Panc1 (cell line): ENCODE data around the gene MPPED1. TPM values are rescaled to one million over a fixed set of nuclear protein-coding genes. Genes with fewer than 3 reads are reported as not detected.

Experiments used
- ATAC-seq: fragments of 200-7000 bp; cut with Tn5 transposase; 2 replicates; pipeline ENCODE4 v1.9.1; 2020; ENCODE audit warnings: mild to moderate bottlenecking, moderate library complexity
- BruUV-seq: library from RNA; stranded (reverse); fragments of 400-500 nt; replicated peaks from 2 replicates; lab custom pipeline; 2021; lab: Mats Ljungman, UMichigan
- CTCF ChIA-PET: fragments of 300-600 bp; sonication (Branson Sonifier 250); formaldehyde crosslinking; loops from one replicate; lab custom pipeline; 2022; ENCODE audit warnings: antibody characterized with exemption; lab: Charles Lee
- POLR2A ChIA-PET: fragments of 300-600 bp; sonication (Branson Sonifier 250); formaldehyde crosslinking; loops from one replicate; lab custom pipeline; 2022; ENCODE audit warnings: antibody characterized with exemption; lab: Charles Lee
- DNase-seq: peaks from one replicate; pipeline ENCODE4 v3.0.0-alpha.2; 2010; ENCODE audit warnings: low read depth, low spot score
- H3K27ac ChIP-seq: 2 replicates; pipeline ENCODE4 v1.5.1; 2011; ENCODE audit warnings: mild to moderate bottlenecking, low read length, inconsistent platforms
- H3K27me3 ChIP-seq: fragments of 200-500 bp; sonication (Bioruptor generic); 2 replicates; pipeline ENCODE4 v1.6.0; 2014; ENCODE audit warnings: low read length, inconsistent platforms; ENCODE audit not compliant: control insufficient read depth, insufficient read depth
- H3K36me3 ChIP-seq: fragments of 200-500 bp; sonication (Bioruptor generic); 2 replicates; pipeline ENCODE4 v1.5.1; 2014; ENCODE audit warnings: inconsistent platforms, mild to moderate bottlenecking, low read length, moderate library complexity; ENCODE audit not compliant: control insufficient read depth, insufficient read depth
- H3K4me1 ChIP-seq: 2 replicates; pipeline ENCODE4 v1.5.1; 2011; ENCODE audit warnings: inconsistent platforms, mild to moderate bottlenecking, low read length, moderate library complexity; ENCODE audit not compliant: control insufficient read depth, insufficient read depth
- H3K4me3 ChIP-seq, 2 experiments: 2 replicates each; pipeline ENCODE4 v1.5.1; 2011 to 2012; ENCODE audit warnings: low read depth in 2 of 2, low read length in 2 of 2, mild to moderate bottlenecking in 2 of 2, inconsistent platforms in 1 of 2, moderate library complexity in 1 of 2
- H3K9me3 ChIP-seq: fragments of 200-500 bp; sonication (Bioruptor generic); 2 replicates; pipeline ENCODE4 v1.5.1; 2014; ENCODE audit warnings: low read depth, mild to moderate bottlenecking, inconsistent platforms, low read length, moderate library complexity; ENCODE audit not compliant: control insufficient read depth, insufficient read depth
- POLR2AphosphoS5 ChIP-seq: IDR thresholded peaks from 2 replicates; pipeline ENCODE4 v1.6.1; 2012; ENCODE audit warnings: mild to moderate bottlenecking, low read depth, low read length, moderate library complexity
- SIN3A ChIP-seq: IDR thresholded peaks from 2 replicates; pipeline ENCODE4 v1.6.1; 2012; ENCODE audit warnings: low read depth, mild to moderate bottlenecking, low read length, moderate library complexity, borderline replicate concordance; ENCODE audit not compliant: insufficient read depth
- TCF7L2 ChIP-seq: IDR thresholded peaks from 2 replicates; pipeline ENCODE4 v1.6.1; 2011; ENCODE audit warnings: mild to moderate bottlenecking, low read depth, low read length, inconsistent platforms
- in situ Hi-C: cut with HindIII; loops from 2 replicates; pipeline ENCODE4 v1.10.0; 2016; ENCODE audit warnings: low sequenced_read_pairs, low pct_unique_long_range_greater_than_20kb
- intact Hi-C: fragments of 100-400 bp; cut with micrococcal nuclease; formaldehyde crosslinking; loops from one replicate; pipeline ENCODE4 v1.10.0; 2022; ENCODE audit not compliant: unreplicated experiment
- total RNA-seq: library from RNA; stranded (reverse); gene quantifications from one replicate; pipeline ENCODE4 v1.2.1, GENCODE V29; 2021; ENCODE audit not compliant: unreplicated experiment
- TF ChIP-seq, protein P1 (sequence below), 2 experiments: IDR thresholded peaks; 2 replicates each; pipeline ENCODE4 v1.6.1; 2011 to 2012; ENCODE audit warnings: low read depth in 2 of 2, control low read depth in 1 of 2, low read length in 1 of 2, mild to moderate bottlenecking in 1 of 2, moderate library complexity in 1 of 2; ENCODE audit not compliant: insufficient read depth in 1 of 2
- TF ChIP-seq, protein P2 (sequence below): fragments of 450-650 bp; IDR thresholded peaks from 2 replicates; pipeline ENCODE4 v1.5.1; 2017; ENCODE audit warnings: mild to moderate bottlenecking

Gene MPPED1
- total RNA-seq, 1 experiment from 2014 or later = not detected

DNA sequence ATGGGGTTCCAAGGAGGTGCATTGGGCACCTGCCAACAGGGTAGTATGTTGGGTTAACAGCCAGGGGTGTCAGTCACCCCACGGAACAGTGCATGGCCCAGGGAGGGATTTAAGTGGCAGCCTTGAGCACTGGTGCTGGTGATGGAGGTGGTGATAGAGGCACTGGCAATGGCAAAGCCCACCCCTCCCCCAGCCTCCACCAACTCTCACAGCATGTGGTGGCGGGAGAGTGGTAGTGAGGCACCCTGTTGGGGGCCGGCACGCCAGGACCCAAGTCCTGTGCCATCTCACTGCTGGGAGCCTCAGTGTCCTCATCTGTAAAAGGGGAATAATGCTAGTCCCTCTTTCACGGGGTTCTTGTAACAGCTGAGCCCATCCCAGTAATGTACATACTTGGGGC lies 81.5 kb downstream of the MPPED1 start:
- BruUV-seq = no TSS peak
- no peaks in the 10 kb centered on the region for H3K4me1 ChIP-seq
- no peaks in the 10 kb centered on the region for H3K9me3 ChIP-seq
- in situ Hi-C loops = no loop called here
- H3K27me3 ChIP-seq = no peaks in the 10 kb centered on the region
- H3K36me3 ChIP-seq = no peaks in the 10 kb centered on the region
- CTCF ChIA-PET = no interaction called here
- H3K27ac ChIP-seq = no peak overlapping the region
- TF ChIP-seq POLR2AphosphoS5 (no peak), SIN3A (no peak), TCF7L2 (no peak)
- TF ChIP-seq, protein P1, sequence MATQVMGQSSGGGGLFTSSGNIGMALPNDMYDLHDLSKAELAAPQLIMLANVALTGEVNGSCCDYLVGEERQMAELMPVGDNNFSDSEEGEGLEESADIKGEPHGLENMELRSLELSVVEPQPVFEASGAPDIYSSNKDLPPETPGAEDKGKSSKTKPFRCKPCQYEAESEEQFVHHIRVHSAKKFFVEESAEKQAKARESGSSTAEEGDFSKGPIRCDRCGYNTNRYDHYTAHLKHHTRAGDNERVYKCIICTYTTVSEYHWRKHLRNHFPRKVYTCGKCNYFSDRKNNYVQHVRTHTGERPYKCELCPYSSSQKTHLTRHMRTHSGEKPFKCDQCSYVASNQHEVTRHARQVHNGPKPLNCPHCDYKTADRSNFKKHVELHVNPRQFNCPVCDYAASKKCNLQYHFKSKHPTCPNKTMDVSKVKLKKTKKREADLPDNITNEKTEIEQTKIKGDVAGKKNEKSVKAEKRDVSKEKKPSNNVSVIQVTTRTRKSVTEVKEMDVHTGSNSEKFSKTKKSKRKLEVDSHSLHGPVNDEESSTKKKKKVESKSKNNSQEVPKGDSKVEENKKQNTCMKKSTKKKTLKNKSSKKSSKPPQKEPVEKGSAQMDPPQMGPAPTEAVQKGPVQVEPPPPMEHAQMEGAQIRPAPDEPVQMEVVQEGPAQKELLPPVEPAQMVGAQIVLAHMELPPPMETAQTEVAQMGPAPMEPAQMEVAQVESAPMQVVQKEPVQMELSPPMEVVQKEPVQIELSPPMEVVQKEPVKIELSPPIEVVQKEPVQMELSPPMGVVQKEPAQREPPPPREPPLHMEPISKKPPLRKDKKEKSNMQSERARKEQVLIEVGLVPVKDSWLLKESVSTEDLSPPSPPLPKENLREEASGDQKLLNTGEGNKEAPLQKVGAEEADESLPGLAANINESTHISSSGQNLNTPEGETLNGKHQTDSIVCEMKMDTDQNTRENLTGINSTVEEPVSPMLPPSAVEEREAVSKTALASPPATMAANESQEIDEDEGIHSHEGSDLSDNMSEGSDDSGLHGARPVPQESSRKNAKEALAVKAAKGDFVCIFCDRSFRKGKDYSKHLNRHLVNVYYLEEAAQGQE (IDR thresholded peaks at IDR 0.05; ENCODE audit: insufficient read depth in 1 of 2, low read depth in 2 of 2, low read length in 1 of 2) = no peak
- TF ChIP-seq, protein P2, sequence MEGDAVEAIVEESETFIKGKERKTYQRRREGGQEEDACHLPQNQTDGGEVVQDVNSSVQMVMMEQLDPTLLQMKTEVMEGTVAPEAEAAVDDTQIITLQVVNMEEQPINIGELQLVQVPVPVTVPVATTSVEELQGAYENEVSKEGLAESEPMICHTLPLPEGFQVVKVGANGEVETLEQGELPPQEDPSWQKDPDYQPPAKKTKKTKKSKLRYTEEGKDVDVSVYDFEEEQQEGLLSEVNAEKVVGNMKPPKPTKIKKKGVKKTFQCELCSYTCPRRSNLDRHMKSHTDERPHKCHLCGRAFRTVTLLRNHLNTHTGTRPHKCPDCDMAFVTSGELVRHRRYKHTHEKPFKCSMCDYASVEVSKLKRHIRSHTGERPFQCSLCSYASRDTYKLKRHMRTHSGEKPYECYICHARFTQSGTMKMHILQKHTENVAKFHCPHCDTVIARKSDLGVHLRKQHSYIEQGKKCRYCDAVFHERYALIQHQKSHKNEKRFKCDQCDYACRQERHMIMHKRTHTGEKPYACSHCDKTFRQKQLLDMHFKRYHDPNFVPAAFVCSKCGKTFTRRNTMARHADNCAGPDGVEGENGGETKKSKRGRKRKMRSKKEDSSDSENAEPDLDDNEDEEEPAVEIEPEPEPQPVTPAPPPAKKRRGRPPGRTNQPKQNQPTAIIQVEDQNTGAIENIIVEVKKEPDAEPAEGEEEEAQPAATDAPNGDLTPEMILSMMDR = no peak
- POLR2A ChIA-PET = no interaction called here
- no peak overlapping the region for H3K4me3 ChIP-seq
- intact Hi-C loops = no loop called here
- no peak for DNase-seq
- no peak for ATAC-seq

DNA sequence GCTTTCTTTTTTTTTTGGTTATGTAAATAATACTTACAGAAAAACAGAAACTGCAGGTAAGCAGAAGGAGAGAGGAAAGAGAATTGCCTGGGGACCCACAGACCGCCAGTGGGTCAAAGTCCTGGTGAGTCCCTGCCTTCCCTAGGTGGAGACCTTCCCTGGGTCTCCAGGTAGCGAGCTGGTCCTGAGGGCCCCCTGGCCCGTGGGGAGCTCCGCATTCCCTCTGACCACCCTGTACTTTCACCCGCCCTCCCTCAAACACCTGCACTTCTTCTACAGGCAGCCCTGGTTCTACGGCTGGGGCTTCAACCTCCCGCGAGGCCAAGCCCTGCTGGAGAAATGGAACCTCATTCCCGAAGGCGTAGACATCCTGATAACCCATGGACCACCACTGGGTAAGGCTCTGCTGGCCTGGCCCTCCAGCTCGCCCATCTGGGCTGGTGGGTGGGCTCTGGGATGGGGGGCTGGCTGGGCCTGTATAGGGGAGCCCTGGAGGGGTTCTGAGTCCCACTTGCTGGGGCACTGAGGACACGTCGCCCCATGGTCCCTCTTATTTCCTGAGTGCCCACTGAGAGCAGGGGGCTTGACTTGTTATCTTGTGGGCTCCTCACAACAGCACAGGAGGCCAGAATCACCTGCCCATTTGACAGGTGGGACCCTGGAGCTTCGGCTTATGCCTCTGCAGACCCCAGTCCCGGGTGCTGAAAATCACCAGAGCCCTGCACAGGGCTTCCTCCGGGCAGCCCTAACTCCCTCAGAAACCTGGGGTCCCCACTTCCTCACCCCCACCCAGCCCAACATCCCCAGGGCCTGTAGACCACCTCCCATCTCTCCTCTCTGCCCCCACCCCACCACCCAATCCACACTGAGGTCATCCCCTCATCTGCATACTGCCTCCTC lies 86.4 kb downstream of the MPPED1 start:
- TF ChIP-seq POLR2AphosphoS5 = no peak
- TF ChIP-seq, protein P2 = no peak
- no peak for TF ChIP-seq SIN3A
- TF ChIP-seq, protein P1 (IDR thresholded peaks at IDR 0.05; ENCODE audit: insufficient read depth in 1 of 2, low read depth in 2 of 2, low read length in 1 of 2) = no peak
- TF ChIP-seq TCF7L2 = no peak
- no peak for ATAC-seq
- no TSS peak for BruUV-seq

More for the DNA sequence above, 86.4 kb downstream of the MPPED1 start:
- in situ Hi-C loops (no loop called here), intact Hi-C loops (no loop called here)
- H3K4me1 ChIP-seq = no peaks in the 10 kb centered on the region
- POLR2A ChIA-PET = no interaction called here
- no peak for DNase-seq
- no peaks in the 10 kb centered on the region for H3K36me3 ChIP-seq
- no peak overlapping the region for H3K4me3 ChIP-seq
- H3K9me3 ChIP-seq = no peaks in the 10 kb centered on the region
- CTCF ChIA-PET = interaction anchor here (0.6 kb wide), 1 partner anchor 726 kb away, joined by 4 read pairs; no protein-coding TSS in a partner anchor
- H3K27ac ChIP-seq = no peak overlapping the region
- no peaks in the 10 kb centered on the region for H3K27me3 ChIP-seq
